ENCODE measurements around the gene GPX7.

Gene GPX7

DNA sequence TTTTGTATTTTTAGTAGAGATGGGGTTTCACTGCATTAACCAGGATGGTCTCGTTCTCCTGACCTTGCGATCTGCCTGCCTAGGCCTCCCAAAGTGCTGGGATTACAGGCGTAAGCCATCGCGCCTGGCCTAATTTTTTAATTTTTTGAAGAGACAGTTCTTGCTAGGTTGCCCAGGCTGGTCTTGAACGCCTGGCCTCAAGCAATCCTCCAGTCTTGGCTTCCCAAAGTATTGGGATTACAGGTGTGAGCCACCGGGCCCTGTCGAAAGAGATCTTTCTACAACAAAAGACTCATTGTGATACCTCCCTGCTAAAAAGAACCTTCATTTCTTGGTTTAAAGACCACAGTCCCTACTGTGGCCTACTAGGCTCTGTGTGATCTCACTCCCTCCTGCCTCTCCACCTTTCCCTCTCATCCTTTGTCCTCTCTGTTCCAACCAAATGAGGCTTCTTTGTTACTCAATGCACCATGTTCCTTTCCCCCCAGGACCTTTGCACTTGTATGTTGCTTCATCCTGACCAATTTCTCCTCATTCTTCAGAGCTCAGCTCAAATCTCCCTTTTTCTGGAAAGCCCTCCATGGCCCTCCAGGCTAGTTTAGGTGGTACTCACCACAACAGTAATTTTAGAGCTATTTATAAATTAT lies 1.5 kb upstream of the GPX7 start:
- Histone ChIP-seq H3K4me3 (ENCODE audit: insufficient read depth, low read depth, low read length, poor library complexity, severe bottlenecking) (no peak overlapping the region), H3K27me3 (replicated peaks; ENCODE audit: control insufficient read depth, insufficient read depth, low read length, poor library complexity, severe bottlenecking) (no peaks in the 10 kb centered on the region), H3K9me3 (ENCODE audit: control insufficient read depth, low read length) (no peaks in the 10 kb centered on the region), H3K4me1 (ENCODE audit: control insufficient read depth, insufficient read depth, low read length, poor library complexity, severe bottlenecking) (peaks cover 23% of the 10 kb centered on the region), H3K36me3 (ENCODE audit: control insufficient read depth, insufficient read depth, low read length) (no peaks in the 10 kb centered on the region), H3K27ac (ENCODE audit: insufficient read depth, low read length, poor library complexity, severe bottlenecking) (no peak overlapping the region)
- DNase-seq, result no peak

DNA sequence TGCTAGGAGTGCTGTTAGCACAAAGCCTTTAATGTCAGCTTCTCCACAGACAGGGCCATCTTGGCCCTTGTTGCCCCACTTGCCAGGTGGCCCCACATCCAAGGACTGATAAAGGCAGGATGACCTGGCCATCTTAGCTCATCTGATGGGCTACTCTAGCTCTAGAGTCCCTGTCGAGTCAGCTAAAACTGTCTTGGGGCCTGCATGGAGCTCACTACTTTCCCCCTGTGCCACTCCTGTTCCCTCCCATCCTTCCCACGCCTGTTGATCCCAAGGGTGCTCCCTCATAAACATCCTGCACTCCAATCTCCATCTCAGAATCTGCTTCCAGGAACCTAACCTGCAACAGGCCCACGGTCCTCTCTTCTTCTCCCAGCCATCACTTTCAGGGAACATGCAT lies 652 bp upstream of the GPX7 start:
- peak overlapping the region; percentile 53 for H3K27ac ChIP-seq (ENCODE audit: insufficient read depth, low read length, poor library complexity, severe bottlenecking)
- peaks cover 23% of the 10 kb centered on the region for H3K4me1 ChIP-seq (ENCODE audit: control insufficient read depth, insufficient read depth, low read length, poor library complexity, severe bottlenecking)
- H3K9me3 ChIP-seq (ENCODE audit: control insufficient read depth, low read length), result no peaks in the 10 kb centered on the region
- DNase-seq, result no peak
- H3K36me3 ChIP-seq (ENCODE audit: control insufficient read depth, insufficient read depth, low read length), result no peaks in the 10 kb centered on the region
- peak overlapping the region; percentile 46 for H3K4me3 ChIP-seq (ENCODE audit: insufficient read depth, low read depth, low read length, poor library complexity, severe bottlenecking)
- H3K27me3 ChIP-seq (replicated peaks; ENCODE audit: control insufficient read depth, insufficient read depth, low read length, poor library complexity, severe bottlenecking), result no peaks in the 10 kb centered on the region

DNA sequence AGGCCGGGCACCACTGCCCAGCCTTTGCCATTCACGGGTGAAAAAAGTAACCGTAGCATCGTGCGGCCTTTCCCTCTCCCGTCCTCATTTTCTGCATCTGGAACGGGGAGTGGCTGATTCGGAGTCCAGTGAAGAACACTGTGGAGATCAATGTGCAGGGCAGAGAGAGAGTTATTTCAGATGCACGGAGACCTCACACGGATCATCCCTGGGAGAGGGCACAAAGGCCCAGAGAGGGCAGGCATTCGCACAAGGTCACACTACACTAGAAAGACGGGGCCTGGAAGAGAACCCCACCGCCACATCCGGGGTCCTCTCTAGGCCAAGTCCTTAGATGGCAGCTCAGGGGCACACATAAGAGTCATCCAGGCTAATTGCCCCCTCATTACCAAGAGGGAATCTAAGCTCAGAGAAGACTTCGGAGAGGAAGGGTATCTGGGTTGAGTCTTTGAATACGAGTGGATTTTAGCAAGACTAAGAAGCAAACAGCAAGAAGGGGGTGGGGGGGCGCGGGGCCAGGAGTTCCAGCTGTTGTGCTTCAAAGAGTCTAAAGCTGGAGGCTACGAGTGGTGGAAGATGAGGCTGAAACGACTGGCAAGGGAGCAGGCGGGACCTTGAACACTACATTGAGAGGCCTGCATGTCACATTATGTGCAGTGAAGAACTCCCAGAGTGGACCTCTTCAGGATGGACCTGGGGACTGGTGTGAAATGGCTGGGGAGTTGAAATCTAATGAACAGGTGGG lies 857 bp downstream of the GPX7 start:
- H3K27ac ChIP-seq (ENCODE audit: insufficient read depth, low read length, poor library complexity, severe bottlenecking), result peak overlapping the region; percentile 65
- no peaks in the 10 kb centered on the region for H3K9me3 ChIP-seq (ENCODE audit: control insufficient read depth, low read length)
- H3K4me1 ChIP-seq (ENCODE audit: control insufficient read depth, insufficient read depth, low read length, poor library complexity, severe bottlenecking), result peaks cover 23% of the 10 kb centered on the region
- DNase-seq, result no peak
- H3K27me3 ChIP-seq (replicated peaks; ENCODE audit: control insufficient read depth, insufficient read depth, low read length, poor library complexity, severe bottlenecking), result no peaks in the 10 kb centered on the region
- H3K4me3 ChIP-seq (ENCODE audit: insufficient read depth, low read depth, low read length, poor library complexity, severe bottlenecking), result peak overlapping the region; percentile 60
- H3K36me3 ChIP-seq (ENCODE audit: control insufficient read depth, insufficient read depth, low read length), result peaks cover 9% of the 10 kb centered on the region

DNA sequence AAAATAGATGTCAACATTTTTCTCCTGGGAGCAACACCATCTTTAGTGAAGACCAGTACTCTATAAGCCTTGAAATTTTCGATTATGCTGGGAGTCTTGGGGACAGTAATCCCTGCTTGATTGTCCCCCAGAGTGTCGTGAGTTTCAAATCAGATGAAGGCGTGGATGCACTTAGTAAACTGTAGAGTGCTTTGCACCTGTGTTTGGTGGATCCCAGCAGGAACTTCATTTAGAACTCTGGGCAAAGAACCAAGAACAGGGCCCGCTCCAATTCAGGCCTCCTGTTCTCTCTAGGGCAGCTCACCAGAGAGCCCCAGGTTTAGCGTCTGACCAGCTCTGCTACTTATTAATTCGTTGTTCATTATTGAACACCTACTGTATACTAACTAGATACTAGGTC lies 1.5 kb downstream of the GPX7 start:
- H3K4me1 ChIP-seq (ENCODE audit: control insufficient read depth, insufficient read depth, low read length, poor library complexity, severe bottlenecking), result peaks cover 23% of the 10 kb centered on the region
- no peak overlapping the region for H3K4me3 ChIP-seq (ENCODE audit: insufficient read depth, low read depth, low read length, poor library complexity, severe bottlenecking)
- no peaks in the 10 kb centered on the region for H3K9me3 ChIP-seq (ENCODE audit: control insufficient read depth, low read length)
- peaks cover 15% of the 10 kb centered on the region for H3K36me3 ChIP-seq (ENCODE audit: control insufficient read depth, insufficient read depth, low read length)
- H3K27ac ChIP-seq (ENCODE audit: insufficient read depth, low read length, poor library complexity, severe bottlenecking), result peak overlapping the region; percentile 65
- no peaks in the 10 kb centered on the region for H3K27me3 ChIP-seq (replicated peaks; ENCODE audit: control insufficient read depth, insufficient read depth, low read length, poor library complexity, severe bottlenecking)
- no peak for DNase-seq

DNA sequence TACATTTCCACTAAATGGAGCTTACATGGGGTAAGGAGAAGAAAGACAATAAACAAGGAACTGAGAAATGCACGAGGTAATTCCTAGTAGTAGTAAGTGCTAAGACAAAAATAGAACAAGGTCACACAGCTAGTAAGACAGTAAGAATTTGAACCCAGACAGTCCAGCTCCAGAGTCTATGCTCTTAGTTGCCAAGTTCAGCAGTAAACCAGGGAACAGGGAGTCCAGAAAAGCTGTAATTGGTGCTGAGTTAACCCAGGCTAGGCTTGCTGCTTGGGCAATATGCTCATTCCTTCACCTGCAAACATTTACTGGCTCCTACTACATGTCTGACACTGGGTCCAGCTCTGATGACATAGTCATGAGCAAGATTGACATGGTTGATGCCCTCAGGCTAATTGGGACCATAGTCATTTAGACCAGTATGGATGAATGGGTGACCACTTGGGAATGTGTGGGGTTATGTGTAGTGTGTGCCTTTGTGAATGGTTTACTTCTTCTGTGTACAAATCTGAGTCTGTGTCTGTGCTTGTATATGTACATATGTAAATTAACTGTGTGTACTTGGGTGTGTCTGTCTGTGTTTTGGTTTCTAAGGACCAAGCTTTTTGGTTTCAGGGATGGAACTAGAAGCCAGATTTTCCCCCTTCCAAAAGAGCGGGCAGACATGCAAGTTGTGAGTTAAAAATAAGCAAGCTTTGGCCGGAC lies 2.0 kb downstream of the GPX7 start:
- peaks cover 18% of the 10 kb centered on the region for H3K36me3 ChIP-seq (ENCODE audit: control insufficient read depth, insufficient read depth, low read length)
- no peak overlapping the region for H3K4me3 ChIP-seq (ENCODE audit: insufficient read depth, low read depth, low read length, poor library complexity, severe bottlenecking)
- H3K4me1 ChIP-seq (ENCODE audit: control insufficient read depth, insufficient read depth, low read length, poor library complexity, severe bottlenecking), result peaks cover 23% of the 10 kb centered on the region
- peak overlapping the region; percentile 65 for H3K27ac ChIP-seq (ENCODE audit: insufficient read depth, low read length, poor library complexity, severe bottlenecking)
- no peaks in the 10 kb centered on the region for H3K9me3 ChIP-seq (ENCODE audit: control insufficient read depth, low read length)
- no peak for DNase-seq
- no peaks in the 10 kb centered on the region for H3K27me3 ChIP-seq (replicated peaks; ENCODE audit: control insufficient read depth, insufficient read depth, low read length, poor library complexity, severe bottlenecking)

DNA sequence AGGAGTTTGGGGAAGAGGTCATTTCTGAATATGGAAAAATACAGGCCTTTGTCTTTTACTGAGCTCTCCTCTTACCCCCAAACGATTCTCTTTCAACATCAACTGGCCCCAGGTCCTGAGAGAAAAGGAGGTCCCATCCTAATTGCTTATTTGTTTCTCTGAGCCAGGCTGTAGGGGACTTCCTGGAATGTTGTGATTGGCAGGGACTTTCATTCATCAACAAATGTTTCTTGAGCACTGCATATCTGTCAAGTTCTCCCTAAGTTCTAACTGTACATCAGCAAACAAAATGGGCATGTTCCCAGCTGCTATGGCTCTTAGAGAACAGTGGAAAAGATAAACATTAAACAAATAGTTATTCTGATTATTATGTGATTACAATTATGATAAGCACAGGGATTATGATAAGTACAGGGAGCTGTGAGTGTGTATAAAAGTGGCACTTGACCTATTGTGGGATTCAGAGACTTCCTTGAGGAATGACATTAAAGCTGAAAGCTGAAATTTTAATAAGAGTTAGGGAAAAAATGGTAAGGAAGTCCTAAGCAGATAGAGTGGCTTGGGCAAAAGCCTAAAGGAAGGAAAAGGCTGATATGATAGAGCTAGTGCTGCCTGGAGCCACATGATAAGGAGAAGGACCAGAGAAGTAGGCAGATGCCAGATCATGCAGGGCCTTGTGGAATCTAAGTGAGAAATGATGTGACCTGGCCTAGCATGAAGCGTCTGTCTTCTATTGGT lies 11.6 kb downstream of the GPX7 start:
- no peak overlapping the region for H3K27ac ChIP-seq (ENCODE audit: insufficient read depth, low read length, poor library complexity, severe bottlenecking)
- no peak for DNase-seq
- no peaks in the 10 kb centered on the region for H3K4me1 ChIP-seq (ENCODE audit: control insufficient read depth, insufficient read depth, low read length, poor library complexity, severe bottlenecking)
- H3K36me3 ChIP-seq (ENCODE audit: control insufficient read depth, insufficient read depth, low read length), result peaks cover 1% of the 10 kb centered on the region
- H3K4me3 ChIP-seq (ENCODE audit: insufficient read depth, low read depth, low read length, poor library complexity, severe bottlenecking), result no peak overlapping the region
- no peaks in the 10 kb centered on the region for H3K9me3 ChIP-seq (ENCODE audit: control insufficient read depth, low read length)
- H3K27me3 ChIP-seq (replicated peaks; ENCODE audit: control insufficient read depth, insufficient read depth, low read length, poor library complexity, severe bottlenecking), result no peaks in the 10 kb centered on the region

DNA sequence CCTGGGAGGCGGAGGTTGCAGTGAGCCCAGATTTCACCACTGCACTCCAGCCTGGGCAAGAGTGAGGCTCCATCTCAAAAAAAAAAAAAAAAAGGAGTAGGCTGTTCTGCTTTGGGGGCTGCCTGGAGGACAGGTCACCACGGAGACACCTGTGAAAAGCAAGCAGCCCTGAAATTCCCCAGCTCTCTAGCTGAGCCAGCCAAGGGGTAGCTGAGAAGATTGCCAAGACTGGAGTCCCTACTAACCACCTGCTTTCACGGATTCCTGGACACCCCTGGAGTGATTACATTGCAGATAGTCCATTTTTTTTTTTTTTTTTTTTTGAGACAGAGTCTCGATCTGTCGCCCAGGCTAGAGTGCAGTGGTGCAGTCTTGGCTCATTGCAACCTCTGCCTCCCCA lies 12.5 kb downstream of the GPX7 start:
- Histone ChIP-seq H3K4me1 (ENCODE audit: control insufficient read depth, insufficient read depth, low read length, poor library complexity, severe bottlenecking) (no peaks in the 10 kb centered on the region), H3K27ac (ENCODE audit: insufficient read depth, low read length, poor library complexity, severe bottlenecking) (no peak overlapping the region), H3K27me3 (replicated peaks; ENCODE audit: control insufficient read depth, insufficient read depth, low read length, poor library complexity, severe bottlenecking) (no peaks in the 10 kb centered on the region), H3K4me3 (ENCODE audit: insufficient read depth, low read depth, low read length, poor library complexity, severe bottlenecking) (no peak overlapping the region), H3K36me3 (ENCODE audit: control insufficient read depth, insufficient read depth, low read length) (no peaks in the 10 kb centered on the region), H3K9me3 (ENCODE audit: control insufficient read depth, low read length) (no peaks in the 10 kb centered on the region)
- DNase-seq, result no peak

DNA sequence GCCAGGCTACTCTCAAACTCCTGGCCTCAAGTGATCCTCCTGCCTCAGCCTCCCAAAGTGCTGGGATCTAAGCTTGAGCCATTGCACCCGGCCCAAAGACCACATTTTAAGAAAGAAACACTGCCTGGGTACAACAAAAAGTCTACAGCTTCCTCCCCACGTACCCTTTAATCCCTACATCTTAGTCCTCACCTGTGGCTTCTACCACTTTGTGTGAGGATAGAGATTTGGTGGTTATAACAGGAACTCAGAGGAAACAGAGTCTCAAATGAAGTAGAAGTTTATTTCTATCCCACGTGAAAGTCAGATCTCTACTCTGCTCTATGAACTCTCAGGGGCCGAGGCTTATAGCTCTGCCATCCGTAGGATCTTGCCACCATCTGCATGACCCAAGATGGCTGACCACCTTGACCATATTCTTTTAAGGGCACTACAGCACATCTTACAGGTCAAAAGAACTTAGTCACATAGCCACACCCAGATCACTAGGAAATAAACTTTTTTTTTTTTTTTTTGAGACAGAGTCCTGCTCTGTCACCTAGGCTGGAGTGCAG lies 13.4 kb downstream of the GPX7 start:
- no peak overlapping the region for H3K27ac ChIP-seq (ENCODE audit: insufficient read depth, low read length, poor library complexity, severe bottlenecking)
- DNase-seq, result no peak
- no peaks in the 10 kb centered on the region for H3K36me3 ChIP-seq (ENCODE audit: control insufficient read depth, insufficient read depth, low read length)
- H3K27me3 ChIP-seq (replicated peaks; ENCODE audit: control insufficient read depth, insufficient read depth, low read length, poor library complexity, severe bottlenecking), result no peaks in the 10 kb centered on the region
- no peak overlapping the region for H3K4me3 ChIP-seq (ENCODE audit: insufficient read depth, low read depth, low read length, poor library complexity, severe bottlenecking)
- H3K4me1 ChIP-seq (ENCODE audit: control insufficient read depth, insufficient read depth, low read length, poor library complexity, severe bottlenecking), result no peaks in the 10 kb centered on the region
- no peaks in the 10 kb centered on the region for H3K9me3 ChIP-seq (ENCODE audit: control insufficient read depth, low read length)

- no peak for DNase-seq
- Histone ChIP-seq H3K36me3 (ENCODE audit: control insufficient read depth, insufficient read depth, low read length) (no peaks in the 10 kb centered on the region), H3K4me1 (ENCODE audit: control insufficient read depth, insufficient read depth, low read length, poor library complexity, severe bottlenecking) (no peaks in the 10 kb centered on the region)
Measured at GRCh38 chr1:52621950-52622349, 19.8 kb downstream of the GPX7 start.

More at GRCh38 chr1:52621950-52622349, 19.8 kb downstream of the GPX7 start:
- no peak overlapping the region for H3K4me3 ChIP-seq (ENCODE audit: insufficient read depth, low read depth, low read length, poor library complexity, severe bottlenecking)
- no peak overlapping the region for H3K27ac ChIP-seq (ENCODE audit: insufficient read depth, low read length, poor library complexity, severe bottlenecking)
- no peaks in the 10 kb centered on the region for H3K9me3 ChIP-seq (ENCODE audit: control insufficient read depth, low read length)
- no peaks in the 10 kb centered on the region for H3K27me3 ChIP-seq (replicated peaks; ENCODE audit: control insufficient read depth, insufficient read depth, low read length, poor library complexity, severe bottlenecking)
